Measurements from ENCODE around the gene COL3A1. TPM values are rescaled to one million over a fixed set of nuclear protein-coding genes. Genes with fewer than 3 reads are reported as not detected.

The COL3A1 gene
- total and polyA plus RNA-seq, 12 donors: 33.5 to 700 (median 73.5) TPM

DNA sequence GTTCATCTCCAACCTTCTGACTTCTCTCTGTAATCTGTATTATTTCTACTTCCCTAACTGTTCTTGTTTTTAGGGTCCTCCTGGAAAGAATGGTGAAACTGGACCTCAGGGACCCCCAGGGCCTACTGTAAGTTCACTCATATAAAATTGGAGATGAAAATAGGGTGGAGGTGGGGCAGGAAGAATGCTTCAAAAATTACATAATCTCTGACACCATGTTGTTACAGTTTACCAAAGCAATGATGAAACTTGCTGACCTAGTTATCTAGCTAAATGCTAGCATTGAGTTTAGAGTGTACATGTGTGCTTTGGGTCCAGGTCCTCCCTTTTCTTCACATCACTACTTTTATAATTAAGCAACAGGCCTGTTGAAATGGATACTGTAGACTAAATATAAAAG is 23.1 kb downstream of the COL3A1 start:
- Histone ChIP-seq H3K27ac (no peak overlapping the region), H3K36me3 (peaks cover 0 to 100% (median 14%) of the 10 kb centered on the region in 9 donors)
- peak in 1 of 8 donors; percentile 50 for ATAC-seq

DNA sequence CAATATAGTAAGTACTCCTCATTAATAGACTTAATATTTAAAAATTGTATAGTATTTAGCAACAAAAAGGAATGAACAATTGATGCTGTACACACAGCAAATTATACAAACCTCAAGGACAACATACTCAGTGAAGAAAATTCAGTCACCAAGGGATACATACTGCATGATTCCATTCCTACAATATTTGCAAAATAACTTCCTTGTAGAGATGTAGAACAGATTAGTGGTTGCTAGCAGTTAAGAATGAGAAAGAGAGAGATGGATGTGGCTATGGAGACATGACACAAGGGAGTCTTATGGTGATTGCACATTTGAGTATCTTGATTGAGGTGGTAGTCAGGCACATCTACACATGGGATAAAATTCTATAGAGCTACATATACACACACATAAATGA is 26.0 kb downstream of the COL3A1 start:
- no peaks in the 10 kb centered on the region for H3K27me3 ChIP-seq
- no peaks in the 10 kb centered on the region for H3K9me3 ChIP-seq
- no peak for TF ChIP-seq CTCF (IDR thresholded peaks at IDR 0.05)
- H3K36me3 ChIP-seq: peaks cover 0 to 100% (median 13%) of the 10 kb centered on the region in 9 donors
- no peaks in the 10 kb centered on the region for H3K4me1 ChIP-seq
- no peak for ATAC-seq
- H3K27ac ChIP-seq: no peak overlapping the region
- no peak for DNase-seq
- intact Hi-C loops (cut with DNase I): no loop called here
- no peak overlapping the region for H3K4me3 ChIP-seq

More for the DNA sequence above, 23.1 kb downstream of the COL3A1 start:
- no peak for TF ChIP-seq CTCF (IDR thresholded peaks at IDR 0.05)
- no peaks in the 10 kb centered on the region for H3K4me1 ChIP-seq
- intact Hi-C loops (cut with DNase I): loop anchor here in 1 of 10 donors (10.0 kb wide), 1 partner anchor 48 kb away; no protein-coding TSS in a partner anchor
- DNase-seq: no peak
- H3K4me3 ChIP-seq: no peak overlapping the region
- no peaks in the 10 kb centered on the region for H3K9me3 ChIP-seq
- no peaks in the 10 kb centered on the region for H3K27me3 ChIP-seq

GRCh38 chr2:189002079-189002478 is 27.9 kb downstream of the COL3A1 start:
- peak in 1 of 8 donors; percentile 50 for ATAC-seq

DNA sequence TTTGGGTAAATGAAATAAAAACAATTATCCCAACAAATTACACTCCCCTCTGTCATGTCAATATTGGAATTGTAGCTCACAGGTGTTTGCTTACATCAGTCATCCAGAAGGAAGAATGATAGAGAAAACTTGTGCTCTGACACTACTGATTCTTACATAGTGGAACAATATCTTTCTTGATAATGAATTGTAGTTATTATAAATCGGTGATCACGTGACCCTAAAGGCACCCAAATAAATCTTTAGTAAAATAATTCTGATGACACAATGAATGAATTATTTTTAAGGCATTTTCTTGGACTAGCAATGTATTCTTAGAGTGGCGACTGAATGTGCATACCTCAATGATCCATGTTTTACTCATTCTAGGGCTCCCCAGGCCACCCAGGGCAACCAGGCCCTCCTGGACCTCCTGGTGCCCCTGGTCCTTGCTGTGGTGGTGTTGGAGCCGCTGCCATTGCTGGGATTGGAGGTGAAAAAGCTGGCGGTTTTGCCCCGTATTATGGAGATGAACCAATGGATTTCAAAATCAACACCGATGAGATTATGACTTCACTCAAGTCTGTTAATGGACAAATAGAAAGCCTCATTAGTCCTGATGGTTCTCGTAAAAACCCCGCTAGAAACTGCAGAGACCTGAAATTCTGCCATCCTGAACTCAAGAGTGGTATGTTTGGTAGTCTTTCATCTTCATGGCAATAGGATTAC is 34.5 kb downstream of the COL3A1 start:
- intact Hi-C loops (cut with DNase I): no loop called here
- no peak overlapping the region for H3K4me3 ChIP-seq
- H3K9me3 ChIP-seq: no peaks in the 10 kb centered on the region
- no peaks in the 10 kb centered on the region for H3K27me3 ChIP-seq
- DNase-seq (no peak), ATAC-seq (no peak)
- TF ChIP-seq CTCF (IDR thresholded peaks at IDR 0.05): no peak
- H3K36me3 ChIP-seq: peaks cover 0 to 93% (median 12%) of the 10 kb centered on the region in 9 donors
- 88 to 92% methylated on average over 9 of the region's 9 CpGs for WGBS, 2 donors
- H3K27ac ChIP-seq: no peak overlapping the region
- H3K4me1 ChIP-seq: no peaks in the 10 kb centered on the region

More at GRCh38 chr2:189002079-189002478, 27.9 kb downstream of the COL3A1 start:
- H3K27ac ChIP-seq: peak overlapping the region in 1 of 10 donors; percentile 13
- H3K27me3 ChIP-seq: no peaks in the 10 kb centered on the region
- intact Hi-C loops (cut with DNase I): no loop called here
- H3K4me3 ChIP-seq: no peak overlapping the region
- no peaks in the 10 kb centered on the region for H3K4me1 ChIP-seq
- no peaks in the 10 kb centered on the region for H3K9me3 ChIP-seq
- WGBS, 2 donors: 21 to 31% methylated on average over 1 of the region's 1 CpG
- DNase-seq: no peak
- peaks cover 0 to 100% (median 7%) of the 10 kb centered on the region in 9 donors for H3K36me3 ChIP-seq
- TF ChIP-seq CTCF (IDR thresholded peaks at IDR 0.05): no peak
